Hepatic stellate cell (primary cell): ENCODE data around the gene CCR4.
"Not testable (repeated sequence)": the region's sequence is repeated elsewhere in the genome, so short reads cannot be mapped to it uniquely, and the experiment has no call there.

Experiments
- DNase-seq: peaks from one replicate; pipeline ENCODE4 v3.0.0; 2011; ENCODE audit warnings: low spot score

CCR4 gene

DNA sequence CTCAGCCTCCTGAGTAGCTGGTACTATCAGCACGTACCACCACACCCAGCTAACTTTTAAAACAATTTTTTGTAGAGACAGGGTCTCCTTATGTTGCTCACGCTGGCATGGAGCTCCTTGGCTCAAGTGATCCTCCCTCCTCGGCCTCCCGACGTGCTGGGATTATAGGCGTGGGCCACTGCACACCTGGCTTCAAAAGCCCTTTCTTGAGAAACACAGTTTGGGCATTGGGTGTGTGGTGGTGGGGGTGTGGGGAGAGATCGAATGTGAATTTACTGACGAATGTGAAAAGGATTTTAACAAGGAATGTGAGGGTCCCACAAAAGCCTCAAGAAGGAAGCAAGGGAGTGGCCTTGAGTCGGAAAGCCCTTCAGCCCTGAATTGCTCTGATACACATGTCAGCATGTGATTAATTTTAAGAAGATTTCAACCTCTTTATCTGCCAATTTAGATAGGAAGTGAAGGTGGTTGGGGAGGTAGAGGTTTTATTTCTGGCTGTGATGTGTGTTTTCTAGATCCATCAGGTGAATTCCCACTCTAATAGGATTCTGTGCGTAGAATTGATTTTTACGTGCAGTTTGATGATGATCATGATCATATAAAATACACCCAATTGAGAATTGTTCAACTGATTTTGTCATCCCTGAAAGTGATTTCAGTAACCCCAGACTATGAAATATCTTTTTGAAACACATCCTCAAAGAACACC lies 1.1 kb downstream of the CCR4 start:
- DNase-seq: no peak

DNA sequence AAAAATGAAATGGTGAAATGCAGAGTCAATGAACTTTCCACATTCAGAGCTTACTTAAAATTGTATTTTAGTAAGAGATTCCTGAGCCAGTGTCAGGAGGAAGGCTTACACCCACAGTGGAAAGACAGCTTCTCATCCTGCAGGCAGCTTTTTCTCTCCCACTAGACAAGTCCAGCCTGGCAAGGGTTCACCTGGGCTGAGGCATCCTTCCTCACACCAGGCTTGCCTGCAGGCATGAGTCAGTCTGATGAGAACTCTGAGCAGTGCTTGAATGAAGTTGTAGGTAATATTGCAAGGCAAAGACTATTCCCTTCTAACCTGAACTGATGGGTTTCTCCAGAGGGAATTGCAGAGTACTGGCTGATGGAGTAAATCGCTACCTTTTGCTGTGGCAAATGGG lies 3.1 kb downstream of the CCR4 start:
- no peak for DNase-seq

- DNase-seq: no peak
These were observed 5.5 kb downstream of the CCR4 start for GRCh38 chr3:32956750-32957570.

DNA sequence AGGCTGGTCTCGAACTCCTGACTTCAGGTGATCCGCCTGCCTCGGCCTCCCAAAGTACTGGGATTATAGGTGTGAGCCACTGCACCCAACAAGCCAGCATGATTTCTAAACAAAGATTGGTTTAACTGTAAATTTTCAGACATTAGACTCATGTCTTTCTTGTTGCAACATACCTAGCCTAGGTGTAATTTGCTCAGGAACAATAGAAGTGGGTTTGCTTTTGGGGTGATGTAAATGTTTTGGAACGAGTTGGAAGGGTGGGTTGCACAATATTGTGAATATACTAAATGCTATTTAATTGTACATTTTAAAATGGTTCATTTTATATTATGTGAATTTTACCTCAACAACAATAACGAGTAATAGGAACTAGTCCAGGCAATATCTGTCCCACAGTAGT lies 7.1 kb downstream of the CCR4 start:
- no peak for DNase-seq

DNA sequence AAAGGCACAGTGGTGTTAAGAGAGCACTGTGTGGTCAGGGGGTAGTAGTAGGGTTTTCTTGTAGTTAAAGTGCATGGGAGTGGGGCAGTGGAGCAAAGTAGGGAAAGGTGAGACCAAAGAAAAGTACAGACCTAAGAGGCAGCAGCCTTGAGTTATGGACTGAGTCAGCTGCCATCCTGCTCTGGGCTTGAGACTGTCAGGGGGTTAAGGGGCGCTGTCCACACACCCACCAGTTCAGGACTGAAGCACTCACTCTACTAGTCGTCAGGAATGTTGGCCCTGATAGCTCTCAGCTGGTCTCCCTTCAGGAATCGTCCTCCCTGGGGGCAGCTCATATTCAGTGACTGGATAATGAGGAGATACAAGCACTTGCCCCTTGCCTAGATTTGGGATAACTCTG lies 7.9 kb downstream of the CCR4 start:
- DNase-seq: no peak

GRCh38 chr3:32960404-32961170 lies 9.1 kb downstream of the CCR4 start:
- no peak for DNase-seq

GRCh38 chr3:32961189-32961715 lies 9.8 kb downstream of the CCR4 start:
- DNase-seq: no peak

- DNase-seq: no peak
These were observed 12.4 kb downstream of the CCR4 start for GRCh38 chr3:32963871-32964270.

GRCh38 chr3:32964781-32965180 lies 13.3 kb downstream of the CCR4 start:
- not testable (repeated sequence) for DNase-seq

- not testable (repeated sequence) for DNase-seq
These were observed 14.3 kb downstream of the CCR4 start for GRCh38 chr3:32965617-32966213.

GRCh38 chr3:32966627-32967026 lies 15.2 kb downstream of the CCR4 start:
- DNase-seq: not testable (repeated sequence)

GRCh38 chr3:32968166-32968919 lies 16.9 kb downstream of the CCR4 start:
- DNase-seq: no peak

- no peak for DNase-seq
These were observed 17.5 kb downstream of the CCR4 start for GRCh38 chr3:32968920-32969389.

- DNase-seq: no peak
These were observed 18.2 kb downstream of the CCR4 start for GRCh38 chr3:32969656-32970055.

GRCh38 chr3:32971291-32971690 lies 19.8 kb downstream of the CCR4 start:
- not testable (repeated sequence) for DNase-seq

DNA sequence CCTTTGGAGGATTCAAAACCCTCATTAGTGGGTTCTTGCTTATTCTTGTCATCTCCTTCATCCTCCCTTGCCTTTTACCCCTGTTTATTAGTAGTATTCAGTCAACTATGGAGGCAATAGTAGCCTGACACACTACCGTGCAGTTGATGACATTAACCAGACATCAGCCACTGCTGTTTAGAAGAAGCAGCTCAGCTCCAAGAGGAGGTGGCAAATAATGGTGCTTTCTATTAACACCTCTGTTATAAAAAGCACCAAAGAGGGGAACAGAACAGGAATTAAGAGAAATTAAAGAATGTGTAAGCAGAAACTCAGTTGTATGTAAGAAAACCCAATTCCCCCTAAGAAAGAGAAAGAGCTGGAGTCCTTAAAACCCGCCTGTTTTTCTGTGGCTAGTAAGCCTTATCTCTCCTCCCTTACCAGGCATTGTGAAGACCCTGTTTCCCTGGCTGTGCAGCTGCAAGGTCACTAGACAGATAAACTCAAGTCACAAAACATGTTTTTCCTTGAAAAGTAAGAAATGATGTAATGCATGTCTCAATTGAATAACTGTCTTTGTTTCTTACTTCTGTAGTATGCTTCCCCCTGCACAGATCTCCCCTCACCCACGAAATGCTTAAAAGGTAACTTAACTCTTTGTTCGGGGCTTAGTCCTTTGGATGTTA lies 21.2 kb downstream of the CCR4 start:
- DNase-seq: no peak

DNA sequence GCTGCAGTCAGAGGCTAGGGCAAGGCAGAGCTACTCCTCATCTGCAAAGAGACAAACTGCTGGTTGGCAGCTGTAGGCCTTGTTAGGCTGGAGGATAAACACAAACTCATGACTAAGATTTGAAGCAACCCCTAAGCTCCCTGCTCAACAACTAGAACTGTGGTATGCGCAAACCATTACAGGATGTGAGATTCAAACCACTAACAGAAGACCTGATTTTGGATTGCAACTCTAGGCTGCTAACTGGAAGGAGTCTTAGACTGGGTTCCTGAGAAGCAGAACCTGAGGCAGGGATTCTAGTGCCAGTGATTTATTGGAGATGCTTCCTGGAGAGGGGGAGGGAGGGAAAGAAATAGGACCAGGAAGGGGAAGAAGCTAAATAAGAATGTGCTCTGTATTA lies 22.5 kb downstream of the CCR4 start:
- no peak for DNase-seq

DNA sequence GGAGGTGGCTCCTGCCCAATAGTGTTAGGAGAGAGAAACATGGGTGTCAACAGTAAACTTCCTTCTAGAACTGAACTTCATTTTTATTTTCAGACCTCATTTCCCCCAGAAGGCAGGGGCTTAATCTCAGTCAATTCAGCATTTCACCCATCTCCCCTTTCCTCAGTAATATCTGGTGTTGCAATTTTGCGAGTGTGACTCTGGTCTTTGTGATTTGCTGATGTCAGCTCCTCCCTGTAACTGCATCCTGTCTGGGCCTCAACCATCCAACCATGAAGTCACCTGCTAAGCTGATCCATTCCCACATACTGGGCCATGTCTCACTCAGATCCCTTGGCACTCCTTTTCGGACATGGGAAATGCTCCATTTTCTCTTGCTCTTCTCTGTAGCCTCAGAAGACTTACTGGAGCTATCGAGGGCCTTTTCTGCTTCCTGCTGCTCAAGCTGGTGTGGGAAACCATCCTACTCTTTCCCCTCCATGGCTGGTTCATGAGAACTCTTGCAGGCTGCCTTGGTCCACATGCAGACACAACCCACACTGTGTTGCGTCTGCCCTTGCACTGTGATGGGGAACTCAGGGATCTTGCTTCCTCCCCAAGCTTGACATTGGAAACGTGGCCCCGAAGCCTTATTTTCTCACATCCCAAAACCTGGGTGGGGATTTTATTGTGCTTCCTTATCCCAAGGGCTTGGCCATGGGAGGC lies 24.6 kb downstream of the CCR4 start:
- DNase-seq: no peak

- DNase-seq: no peak
These were observed 26.4 kb downstream of the CCR4 start for GRCh38 chr3:32977861-32978260.

DNA sequence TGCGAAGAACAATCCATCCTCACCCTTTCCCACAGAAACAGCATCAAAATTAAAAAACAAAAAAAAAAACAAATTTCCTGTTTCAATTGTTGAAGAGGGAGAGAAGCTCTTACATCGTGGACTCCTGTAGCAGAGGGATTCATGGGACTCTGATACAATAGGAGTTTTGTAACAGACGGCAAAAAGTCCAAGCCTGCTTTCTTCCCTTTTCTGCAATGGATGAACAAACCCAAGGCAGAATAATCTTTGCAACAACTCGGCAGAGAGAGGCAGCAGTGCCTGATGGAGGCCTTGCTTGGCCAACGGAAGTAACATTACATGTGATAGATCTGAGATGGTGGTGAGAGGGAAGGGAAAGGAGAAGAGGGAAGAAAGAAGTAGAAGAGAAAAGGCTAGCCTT lies 26.9 kb downstream of the CCR4 start:
- DNase-seq: no peak
